NCI-H524 (cell line): ENCODE results near the gene CNGA1.
"Not testable (repeated sequence)": the region's sequence is repeated elsewhere in the genome, so short reads cannot be mapped to it uniquely, and the experiment has no call there.

Experiments
- DNase-seq, 2 experiments: peaks; one replicate each; lab custom pipeline; 2025; lab: John Stamatoyannopoulos, UW

CNGA1 gene

DNA sequence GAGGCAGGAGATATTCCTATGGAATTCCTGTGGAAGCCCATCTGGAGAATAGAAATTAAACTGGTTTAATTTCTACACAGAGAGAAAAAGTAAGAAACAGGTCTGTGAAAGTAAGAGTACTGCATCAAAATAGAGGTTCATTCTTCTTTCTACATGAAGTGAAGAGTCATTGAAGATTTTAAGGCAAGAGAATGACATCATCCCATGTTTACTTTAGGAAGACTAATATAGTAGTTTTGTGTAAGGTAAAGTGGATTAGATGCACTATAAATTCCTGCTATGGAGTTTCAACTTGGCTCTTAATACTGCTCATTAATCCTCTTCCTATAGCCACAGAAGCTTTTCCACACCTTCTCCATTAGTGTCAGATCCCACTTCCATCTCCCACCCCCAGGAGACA lies 47.6 kb downstream of the CNGA1 start:
- DNase-seq: no peak

GRCh38 chr4:47954677-47955076 lies 61.8 kb downstream of the CNGA1 start:
- no peak for DNase-seq

DNA sequence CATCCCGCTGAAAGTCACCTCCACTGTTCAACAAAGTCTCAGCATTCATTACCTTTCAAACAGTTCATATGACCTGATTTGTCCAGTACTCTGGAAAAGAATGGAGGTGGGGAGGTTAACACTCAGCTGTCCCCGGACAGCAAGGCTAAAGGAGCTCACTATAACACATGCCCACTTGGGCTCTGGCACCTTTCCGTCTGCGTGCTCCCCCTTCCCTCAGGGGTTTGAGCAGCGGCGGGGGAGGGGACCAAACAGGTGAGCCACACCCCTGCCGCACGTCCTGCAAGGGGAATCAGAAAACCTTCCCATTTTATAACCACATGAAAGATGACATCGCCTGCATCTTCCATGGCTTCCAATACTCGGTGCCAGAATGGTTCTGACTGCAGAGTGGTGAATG lies 62.2 kb downstream of the CNGA1 start:
- no peak for DNase-seq

- no peak for DNase-seq
These were observed 70.4 kb downstream of the CNGA1 start for GRCh38 chr4:47945930-47946726.

DNA sequence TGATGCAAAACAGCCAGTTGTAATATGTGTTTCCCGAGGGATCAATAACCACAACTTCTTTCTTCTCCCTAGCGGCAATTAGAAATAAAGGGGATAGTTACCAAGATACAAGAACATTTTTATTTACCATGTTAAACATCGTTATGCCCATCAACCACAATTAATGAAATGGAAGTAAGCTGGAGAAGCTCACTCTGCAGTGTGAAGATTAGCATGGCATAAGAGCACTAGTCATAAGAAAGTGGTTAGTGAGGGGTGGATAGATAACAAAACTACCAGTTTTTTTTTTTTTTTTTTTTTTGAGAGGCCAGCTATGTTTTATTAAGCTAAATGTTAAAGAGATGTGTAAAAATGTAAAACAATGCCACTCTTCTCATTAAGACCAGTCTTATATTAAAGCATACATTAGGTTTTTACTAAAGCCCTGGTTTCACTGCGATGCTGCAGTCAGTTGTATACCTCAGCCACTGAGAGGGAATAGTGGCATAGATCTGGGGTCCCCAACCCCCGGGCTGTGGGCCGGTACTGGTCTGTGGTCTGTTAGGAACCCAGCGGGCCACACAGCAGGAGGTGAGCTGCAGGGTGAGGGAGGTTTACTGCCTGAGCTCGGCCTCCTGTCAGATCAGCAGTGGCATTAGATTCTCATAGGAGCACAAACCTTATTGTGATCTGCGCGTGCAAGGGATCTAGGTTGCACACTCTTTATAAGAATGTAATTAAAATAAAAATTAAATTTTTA lies 74.2 kb downstream of the CNGA1 start:
- no peak for DNase-seq

DNA sequence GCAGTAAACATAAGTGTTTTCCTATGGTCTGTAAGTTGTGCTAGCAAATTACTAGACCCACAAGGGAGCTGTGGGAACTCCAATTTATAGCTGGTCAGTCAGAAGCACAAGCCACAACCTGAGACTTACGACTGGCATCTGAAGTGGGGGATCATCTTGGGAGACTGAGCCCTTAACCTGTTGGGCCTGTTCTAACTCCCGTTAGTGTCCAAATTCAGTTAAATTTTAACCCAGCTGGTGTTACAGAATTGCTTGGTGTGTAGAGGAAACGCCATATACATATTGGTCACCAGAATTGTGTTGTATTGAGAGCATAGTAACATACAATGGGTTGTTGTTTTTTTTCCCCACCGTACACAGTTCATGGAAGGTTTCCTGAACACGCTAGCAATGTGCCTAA lies 77.0 kb downstream of the CNGA1 start:
- DNase-seq: no peak

- no peak for DNase-seq
These were observed 80.1 kb downstream of the CNGA1 start for GRCh38 chr4:47936336-47936735.

GRCh38 chr4:47933840-47934239 lies 82.6 kb downstream of the CNGA1 start:
- peak in 1 of 2 experiments; percentile 56 for DNase-seq

- no peak for DNase-seq
These were observed 85.3 kb downstream of the CNGA1 start for GRCh38 chr4:47930971-47931804.

- no peak for DNase-seq
These were observed 86.7 kb downstream of the CNGA1 start for GRCh38 chr4:47929682-47930201.

DNA sequence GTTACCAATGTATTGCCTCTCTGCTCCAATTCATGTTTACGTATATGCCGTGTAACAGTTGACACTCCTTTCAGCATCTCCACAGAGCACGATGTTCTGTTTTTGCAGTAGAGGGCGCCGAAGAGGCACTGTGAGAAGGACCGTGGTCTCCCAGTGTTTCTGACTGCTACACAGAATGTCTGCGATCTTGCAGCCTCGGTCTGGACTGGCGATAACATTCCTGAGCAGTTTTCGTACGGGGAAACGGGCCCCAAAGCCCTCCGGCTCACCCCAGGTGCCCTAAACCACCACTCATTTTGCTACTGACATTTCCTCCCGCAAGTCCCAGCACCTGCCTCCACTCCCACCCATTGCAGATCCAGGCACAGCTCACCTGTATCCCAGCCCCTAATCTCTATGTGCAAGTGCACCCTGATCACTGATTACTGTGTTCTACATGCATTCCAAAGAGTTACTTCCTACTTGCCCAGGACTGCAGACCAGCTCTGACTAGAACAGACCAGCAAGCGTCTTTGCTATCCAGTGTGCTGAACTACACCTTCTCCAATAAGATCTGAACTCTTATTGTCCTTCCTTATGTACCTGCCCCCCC lies 89.7 kb downstream of the CNGA1 start:
- DNase-seq: peak; percentile 26 to 54

- not testable (repeated sequence) for DNase-seq
These were observed 93.2 kb downstream of the CNGA1 start for GRCh38 chr4:47923261-47923608.

- not testable (repeated sequence) for DNase-seq
These were observed 93.8 kb downstream of the CNGA1 start for GRCh38 chr4:47922436-47923260.

DNA sequence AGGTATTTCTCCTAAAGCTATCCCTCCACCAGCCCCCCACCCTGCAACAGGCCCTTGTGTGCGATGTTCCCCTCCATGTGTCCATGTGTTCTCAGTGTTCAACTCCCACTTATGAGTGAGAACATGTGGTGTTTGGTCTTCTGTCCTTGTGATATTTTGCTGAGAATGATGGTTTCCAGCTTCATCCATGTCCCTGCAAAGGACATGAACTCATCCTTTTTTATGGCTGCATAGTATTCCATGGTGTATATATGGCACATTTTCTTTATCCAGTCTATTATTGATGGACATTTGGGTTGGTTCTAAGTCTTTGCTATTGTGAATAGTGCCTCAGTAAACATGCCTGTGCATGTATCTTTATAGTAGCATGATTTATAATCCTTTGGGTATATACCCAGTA lies 99.3 kb downstream of the CNGA1 start:
- DNase-seq: not testable (repeated sequence)

DNA sequence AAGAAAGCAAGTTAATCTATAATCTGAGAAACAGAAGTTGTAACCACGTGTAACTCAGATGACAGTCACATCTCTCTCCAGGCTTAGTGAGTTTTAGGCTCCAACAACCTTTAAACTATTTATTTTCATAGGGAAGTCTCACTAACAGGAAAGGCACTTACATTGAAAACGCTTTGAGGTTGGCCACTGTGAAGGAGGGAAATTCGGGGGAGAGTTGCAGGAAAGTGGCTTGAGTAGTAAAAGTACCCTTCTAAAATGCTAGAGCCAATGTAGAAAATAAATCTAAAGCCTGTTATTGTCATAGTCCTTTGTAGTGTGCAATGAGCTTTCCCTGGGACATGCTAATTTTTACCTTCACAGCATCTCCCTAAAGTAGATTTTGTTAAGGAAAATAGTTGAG lies 101.1 kb downstream of the CNGA1 start:
- DNase-seq: no peak

GRCh38 chr4:47914926-47915237 lies 101.6 kb downstream of the CNGA1 start:
- no peak for DNase-seq

GRCh38 chr4:47914220-47914925 lies 102.1 kb downstream of the CNGA1 start, which contains the start of gene NFXL1:
NFXL1 (minus strand) TSS chr4:47914583; CDS start chr4:47914203, 380 bp downstream.
- DNase-seq: peak; percentile 97

- peak in 1 of 2 experiments; percentile 30 for DNase-seq
These were observed 102.6 kb downstream of the CNGA1 start for GRCh38 chr4:47913861-47914219.

GRCh38 chr4:47913330-47913729 lies 103.2 kb downstream of the CNGA1 start:
- no peak for DNase-seq

DNA sequence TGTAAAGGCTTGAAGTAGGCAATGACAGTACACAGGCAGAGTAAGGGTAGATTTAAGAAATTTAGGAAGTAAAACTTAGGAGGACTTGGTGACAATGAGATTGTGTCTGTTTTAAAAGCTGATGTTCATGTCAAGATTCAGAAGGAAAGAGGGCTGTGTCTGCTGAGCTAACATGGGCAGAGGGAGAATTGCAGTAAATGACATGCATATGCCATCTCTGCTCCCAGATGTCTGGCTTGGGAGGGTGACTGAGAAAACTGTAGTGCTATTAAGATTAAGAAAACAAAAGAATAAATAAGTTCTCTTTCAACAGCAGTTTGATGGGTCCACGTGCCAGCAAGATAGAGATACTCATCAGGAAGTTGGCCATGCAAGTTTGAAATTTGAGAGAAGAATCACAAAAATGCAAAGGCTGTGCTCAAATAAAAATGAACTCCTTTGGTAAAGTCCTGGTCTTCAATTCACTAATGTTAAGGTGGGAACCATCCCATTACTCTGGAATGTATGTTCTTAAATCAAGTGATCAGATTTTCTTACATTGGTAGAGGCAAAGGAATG lies 109.3 kb downstream of the CNGA1 start:
- no peak for DNase-seq
